NCI-H1436 treated with DMSO at 0.1 percent for 48 hours (cell line): ENCODE results near the gene APP.
"Not testable (repeated sequence)": the region's sequence is repeated elsewhere in the genome, so short reads cannot be mapped to it uniquely, and the experiment has no call there.

ENCODE experiments used
- DNase-seq: peaks from one replicate; lab custom pipeline; 2025; lab: John Stamatoyannopoulos, UW

APP gene

DNA sequence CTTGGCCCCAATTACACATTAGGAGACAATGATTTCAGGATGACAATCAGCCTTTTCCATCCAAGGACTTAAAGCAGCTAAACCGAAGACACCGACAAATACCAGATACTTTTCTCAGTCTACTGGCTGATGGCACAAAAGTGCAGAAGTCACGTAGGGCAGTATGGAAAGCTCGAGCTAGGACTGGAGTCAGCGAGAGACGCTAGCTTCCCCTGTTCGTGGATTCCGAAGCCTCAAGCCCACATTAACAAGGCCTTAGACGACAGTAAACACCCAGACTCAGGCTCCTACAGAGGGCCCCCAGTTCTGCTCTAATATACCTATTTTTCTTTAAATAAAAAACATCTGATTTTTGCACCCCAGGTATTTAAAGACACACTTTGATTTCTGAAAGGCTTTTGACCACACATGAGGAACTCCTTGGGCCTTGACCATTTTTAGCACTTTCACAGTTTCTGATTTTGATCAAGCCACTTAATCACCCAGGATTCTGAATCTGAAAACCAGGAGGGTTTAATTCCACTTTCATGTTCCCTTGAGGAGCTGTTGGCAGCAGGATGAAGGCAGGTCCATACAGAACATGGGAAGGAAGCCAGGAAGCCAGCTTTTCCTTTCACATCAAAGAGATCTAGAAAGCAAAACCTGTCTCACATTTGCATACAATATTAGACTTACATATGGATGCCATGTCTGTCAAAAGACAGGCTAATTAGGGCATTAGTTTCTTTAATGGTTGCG, 231.7 kb downstream of the APP start:
- no peak for DNase-seq

DNA sequence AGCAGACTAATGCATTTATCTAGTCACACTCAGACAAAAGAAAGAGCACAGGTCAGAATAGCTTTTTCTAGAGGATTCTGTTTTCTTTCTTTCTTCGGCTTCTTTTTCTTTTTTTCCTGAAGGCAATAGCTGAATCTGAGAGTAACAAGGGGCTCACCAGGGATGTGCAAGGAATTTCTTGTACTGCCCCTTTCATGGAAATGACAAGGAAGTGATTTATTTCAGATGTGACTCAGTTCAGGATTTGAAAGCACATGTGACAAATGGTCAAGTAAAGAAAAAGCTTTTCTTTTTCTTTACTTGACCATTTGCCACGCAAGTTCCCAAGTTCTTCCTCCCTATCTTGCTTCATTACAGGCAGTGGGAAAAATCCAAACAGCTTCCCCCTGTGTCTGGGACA, 233.8 kb downstream of the APP start:
- no peak for DNase-seq

DNA sequence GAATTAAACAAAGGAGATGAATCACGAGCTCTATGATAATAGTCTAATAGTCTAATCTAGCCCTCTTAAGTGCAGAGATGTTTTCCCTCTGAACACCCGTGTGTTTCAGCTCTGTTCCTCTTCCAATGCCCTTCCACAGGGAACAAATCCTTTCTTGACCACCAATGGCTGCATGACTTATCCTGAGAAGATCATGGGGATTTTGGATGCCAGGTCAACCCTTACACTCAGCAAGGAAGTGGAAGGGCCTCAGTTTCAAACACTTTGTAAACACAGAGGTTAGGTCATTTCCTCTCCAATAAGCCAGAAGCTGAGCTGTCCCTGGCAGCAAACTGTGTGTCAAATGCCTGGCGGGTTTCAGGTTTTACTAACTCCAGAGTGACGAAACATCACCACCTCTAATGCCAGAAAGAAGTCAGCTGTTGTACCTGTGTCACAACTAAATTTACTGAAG, 235.8 kb downstream of the APP start:
- DNase-seq = no peak

DNA sequence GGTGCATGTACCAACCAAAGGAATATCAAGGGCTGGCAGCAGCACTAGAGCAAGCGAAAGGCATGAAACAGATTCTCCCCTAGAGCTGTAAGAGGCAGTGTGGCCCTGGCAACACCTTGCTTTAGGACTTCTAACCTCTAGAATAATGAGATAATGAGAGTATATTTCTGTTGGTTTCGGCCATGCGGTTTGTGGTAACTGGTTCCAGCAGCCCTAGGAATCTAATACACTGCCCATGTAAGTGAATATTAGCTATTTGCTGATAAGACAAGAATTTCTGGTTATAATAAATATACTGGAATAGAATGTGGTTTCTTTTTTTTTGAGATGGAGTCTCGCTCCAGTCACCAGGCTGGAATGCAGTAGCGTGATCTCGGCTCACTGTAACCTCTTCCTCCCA, 236.4 kb downstream of the APP start:
- no peak for DNase-seq

DNA sequence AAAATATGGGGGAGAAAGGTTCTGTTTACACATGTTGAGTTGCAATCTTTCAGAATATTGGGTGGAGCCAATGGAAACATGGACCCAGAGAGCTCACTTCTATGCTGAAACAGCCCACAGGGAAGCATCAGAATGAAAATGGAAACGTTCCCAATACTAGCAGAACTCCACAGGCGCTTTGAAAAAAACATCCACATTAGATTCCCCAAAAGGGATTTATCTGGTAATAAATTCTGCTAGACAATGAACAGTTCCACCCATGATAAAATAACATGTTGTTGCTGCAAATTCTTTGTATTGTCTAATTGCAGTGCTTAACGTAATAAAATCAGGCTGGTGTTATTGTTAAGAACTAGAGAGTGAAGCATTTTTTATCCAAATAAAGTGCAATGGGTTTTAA, 238.8 kb downstream of the APP start:
- DNase-seq = no peak

DNA sequence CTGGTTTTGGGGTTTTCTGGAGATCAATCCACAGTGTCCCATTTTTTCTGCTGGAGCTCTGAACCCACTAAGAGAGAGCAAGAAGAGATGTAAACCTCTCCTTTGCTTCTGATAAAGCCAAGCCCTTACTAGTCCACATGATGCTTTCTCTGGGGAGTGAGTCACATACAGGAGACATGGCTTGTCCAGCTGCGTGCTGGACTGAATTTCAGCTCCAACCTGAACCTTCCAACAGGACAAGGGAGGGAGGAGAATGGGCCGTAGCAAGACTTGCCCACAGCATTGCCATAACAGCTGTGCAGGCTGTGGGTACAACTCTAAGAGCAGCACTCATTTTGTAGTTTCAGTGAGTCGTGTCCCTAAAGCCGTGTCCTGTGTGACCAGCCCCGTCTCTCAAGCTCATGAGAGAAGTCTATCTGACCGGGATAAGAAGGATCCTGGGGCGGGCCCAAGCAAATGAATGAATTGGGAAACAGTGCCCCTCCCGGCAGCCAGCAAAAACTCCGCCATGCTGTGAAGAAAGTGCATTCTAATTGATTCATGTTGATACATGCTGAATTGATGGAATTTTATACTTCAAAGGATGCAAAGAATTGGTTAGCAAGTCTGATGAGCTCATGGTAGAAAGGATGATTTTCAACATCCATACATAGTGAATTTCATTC, 240.6 kb downstream of the APP start:
- DNase-seq = no peak

DNA sequence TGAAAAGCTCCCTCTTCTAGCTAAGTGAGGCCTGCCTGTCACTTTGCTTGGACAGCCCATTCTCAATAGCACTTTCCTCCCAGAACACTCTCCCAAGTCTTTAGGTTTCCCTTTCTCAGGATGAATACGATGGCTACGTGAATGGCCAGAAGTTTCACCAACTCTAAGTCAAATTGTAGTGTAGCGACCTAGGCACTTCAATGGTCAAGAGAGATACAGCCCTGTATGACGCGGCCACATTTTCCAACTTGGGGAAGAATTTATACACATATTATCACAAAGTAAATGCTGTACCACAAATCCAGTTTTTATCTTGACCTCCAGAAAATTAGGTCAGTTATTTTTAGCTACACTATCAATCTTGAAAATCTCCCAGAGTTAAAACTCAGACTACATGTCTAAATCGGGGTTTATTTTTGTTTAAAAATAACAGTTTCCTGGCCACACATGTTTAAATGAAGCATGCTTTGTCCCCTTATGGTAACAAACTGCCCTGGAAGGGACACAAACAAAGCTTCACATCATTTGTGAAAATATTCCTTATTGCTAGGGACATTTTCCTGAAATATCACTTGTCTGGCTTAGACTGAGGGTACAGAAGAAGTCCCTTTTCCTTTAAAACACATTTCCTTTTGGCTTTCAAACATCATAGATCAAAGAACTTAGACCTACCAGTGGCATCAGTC, 243.2 kb downstream of the APP start:
- DNase-seq = no peak

DNA sequence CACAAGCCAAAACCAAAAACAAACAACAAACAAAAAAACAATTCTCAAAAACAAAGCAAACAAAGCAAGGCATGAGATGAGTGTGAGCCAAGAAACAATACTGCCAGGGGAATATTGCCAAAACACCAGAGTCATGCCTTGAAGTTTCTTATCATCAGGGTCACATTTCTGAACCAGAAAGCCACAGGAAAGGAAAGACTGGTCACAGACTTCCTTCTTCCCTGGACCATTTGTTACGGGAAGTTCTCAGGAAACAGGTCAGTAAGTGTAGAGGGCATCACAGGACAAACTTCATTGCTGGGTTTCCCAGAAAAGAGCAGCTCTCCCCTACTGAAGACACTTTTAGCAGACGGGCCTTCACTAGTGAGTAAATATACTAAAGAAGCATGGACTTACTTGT, 244.6 kb downstream of the APP start:
- DNase-seq = no peak

DNA sequence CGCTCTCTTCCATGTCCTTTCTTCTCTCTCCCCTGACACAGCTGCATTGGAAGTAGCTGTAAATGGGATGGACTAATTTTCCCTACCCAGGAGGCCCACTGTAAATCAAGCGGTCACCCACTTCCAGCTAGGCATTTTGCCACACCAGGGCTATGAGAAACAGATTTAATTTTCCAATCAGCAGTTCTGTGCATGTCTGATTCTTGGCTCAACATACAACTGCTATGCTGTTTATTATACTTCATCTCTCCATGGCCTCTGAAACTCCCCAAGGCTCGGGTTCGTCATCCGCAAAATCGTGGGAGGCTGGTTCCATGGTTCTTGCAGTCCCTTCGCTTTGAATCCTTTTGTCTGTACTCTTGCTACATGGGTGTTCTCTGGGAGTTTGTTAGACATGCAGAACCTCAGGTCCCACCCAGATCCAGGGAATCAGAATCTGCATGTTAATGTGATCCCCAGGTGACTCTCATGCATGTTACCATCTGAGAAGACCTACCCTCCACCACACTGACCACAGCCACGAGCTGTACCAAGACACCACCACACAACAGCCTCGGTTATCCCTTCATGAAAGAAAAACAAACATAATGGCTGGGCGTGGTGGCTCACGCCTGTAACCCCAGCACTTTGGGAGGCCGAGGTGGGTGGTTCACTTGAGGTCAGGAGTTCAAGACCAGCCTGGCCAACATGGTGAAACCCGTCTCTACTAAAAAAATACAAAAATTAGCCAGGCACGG, 245.3 kb downstream of the APP start:
- DNase-seq = no peak

DNA sequence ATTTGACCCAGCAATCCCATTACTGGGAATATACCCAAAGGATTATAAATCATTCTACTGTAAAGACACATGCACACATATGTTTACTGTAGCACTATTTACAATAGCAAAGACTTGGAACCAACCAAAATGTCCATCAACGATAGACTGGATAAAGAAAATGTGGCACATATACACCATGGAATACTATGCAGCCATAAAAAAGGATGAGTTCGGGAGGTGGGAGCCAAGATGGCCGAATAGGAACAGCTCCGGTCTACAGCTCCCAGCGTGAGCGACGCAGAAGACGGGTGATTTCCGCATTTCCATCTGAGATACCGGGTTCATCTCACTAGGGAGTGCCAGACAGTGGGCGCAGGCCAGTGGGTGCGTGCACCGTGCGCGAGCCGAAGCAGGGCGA, 252.4 kb downstream of the APP start:
- DNase-seq = not testable (repeated sequence)

DNA sequence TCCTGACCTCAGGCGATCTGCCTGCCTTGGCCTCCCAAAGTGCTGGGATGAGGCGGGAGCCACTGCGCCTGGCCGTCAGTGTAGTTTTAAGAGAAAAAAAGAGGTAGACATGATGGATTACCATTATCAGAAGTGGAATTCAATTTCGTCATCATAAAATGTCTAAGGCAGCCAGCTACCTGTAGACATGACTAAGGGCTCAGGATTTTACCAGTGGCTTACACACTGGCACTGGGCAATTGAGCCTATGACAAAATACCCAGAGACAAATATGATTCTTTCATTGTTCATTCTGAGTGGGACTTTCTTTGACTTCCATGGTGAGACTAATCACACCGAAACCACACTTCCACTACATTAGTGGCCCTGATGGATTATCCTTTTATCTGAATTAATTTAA, 254.3 kb downstream of the APP start:
- no peak for DNase-seq

DNA sequence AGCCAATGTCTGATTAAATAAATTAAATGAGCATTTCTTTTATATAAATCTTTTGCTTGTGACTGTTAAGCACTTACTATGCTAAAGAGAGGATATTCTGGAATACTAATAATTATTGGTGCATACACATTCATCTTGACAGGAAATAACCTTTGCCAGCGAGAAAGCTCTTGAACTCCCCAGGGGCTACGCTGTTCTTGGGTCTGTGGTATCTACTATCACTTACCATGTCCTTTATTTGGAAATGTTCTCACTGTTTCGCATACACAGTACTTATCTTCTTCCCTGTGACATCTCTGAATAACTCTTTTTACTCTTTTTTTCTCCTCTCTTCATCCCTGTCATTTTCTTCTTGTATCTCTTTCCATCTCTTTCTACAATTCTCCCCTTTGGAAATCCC, 257.1 kb downstream of the APP start:
- DNase-seq = no peak

DNA sequence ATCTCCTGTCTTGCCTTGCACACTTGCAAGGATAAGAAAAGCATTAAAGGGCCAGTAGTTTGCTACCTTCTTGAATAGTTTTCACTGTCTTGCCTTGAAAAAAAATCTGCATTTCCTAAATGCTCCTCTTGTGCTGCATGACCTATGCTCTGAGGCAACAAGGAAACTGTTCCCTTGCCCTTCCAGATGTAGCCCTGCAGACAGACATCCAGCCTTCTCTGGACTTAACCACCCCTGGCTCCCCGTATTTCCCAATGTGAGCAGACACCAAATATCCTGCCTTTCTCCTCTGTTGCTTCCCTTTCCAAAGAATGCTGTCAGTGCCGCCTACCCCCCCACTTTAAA, 258.2 kb downstream of the APP start:
- DNase-seq = no peak

DNA sequence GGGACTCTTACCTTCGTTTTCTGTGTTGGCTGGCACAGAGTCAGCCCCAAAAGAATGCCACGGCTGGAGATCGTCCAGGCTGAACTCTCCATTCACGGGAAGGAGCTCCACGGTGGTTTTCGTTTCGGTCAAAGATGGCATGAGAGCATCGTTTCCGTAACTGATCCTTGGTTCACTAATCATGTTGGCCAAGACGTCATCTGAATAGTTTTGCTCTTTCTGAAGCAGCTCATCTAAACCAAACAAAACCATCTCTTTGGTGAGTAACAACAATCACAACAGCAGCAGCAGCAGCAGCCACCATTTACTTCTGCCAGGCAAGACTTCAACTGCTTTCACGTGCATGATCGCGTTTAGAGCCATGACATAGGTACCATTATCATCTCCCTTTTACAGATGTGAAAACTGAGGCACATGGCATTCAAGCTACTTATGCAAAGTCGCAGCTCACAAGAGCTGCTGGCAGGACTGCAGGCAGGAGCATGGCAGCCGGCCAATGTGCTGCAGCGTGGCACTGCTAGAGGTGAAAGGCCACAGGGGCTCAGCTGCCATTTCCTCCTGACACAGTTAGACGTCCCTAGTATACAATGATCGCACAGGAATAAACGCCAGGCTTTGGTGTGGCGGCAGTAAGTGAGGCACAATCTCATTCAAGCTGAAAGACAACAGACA, 258.7 kb downstream of the APP start:
- DNase-seq = no peak

DNA sequence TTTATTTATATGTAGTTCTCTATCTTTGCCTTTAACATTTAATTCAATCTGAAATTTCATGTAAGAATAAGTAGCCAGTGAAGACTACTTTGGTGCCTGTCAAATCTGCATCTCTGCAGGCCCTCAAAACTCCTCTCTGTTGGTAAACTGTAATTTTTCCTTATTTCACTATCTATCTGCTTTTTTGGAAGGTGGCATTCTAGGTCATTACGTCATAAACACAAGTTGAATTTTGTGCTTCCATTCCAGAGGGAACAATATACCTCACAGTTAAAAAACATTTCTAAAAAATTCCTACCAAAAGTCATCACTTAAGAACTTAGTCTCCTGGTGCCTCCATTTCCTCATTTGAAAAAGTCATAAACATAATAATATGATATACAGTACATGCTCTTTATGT, 259.8 kb downstream of the APP start:
- no peak for DNase-seq

DNA sequence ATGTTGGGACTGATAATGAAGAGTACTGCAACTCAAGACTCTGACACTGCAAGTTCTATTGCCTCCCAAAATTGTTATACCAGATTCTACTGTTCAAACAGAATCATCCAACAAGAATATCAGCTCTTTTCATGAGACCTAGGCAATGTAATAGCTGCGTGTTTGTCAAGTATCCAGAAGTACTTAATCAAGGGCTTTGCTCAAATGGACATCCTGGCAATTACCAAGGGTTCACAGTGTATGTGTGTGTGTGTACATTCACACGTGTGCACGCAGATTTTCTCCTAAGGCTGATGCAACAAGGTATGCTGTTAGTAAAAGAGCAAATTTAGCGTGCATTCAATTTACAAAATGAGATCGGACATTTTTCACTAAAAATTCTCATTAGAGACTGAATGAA, 261.2 kb downstream of the APP start:
- DNase-seq = no peak

DNA sequence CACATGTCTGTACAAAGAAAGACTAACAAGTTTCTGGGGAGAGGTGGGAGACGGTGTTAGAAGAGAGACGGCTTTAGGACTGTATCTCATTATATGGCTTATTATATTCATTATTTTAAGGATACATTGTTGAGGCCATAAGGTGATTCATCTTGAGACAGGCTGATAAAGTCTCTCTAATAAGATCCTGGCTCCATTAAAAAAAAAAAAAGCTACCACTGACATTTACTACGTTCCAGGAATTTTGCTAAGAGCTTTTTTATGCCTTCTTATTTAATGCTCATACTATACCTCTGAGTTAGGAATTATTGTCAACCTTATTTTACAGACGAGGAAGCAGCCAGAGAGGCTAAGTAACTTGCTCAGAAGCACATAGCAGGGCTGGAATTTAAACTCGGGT, 262.1 kb downstream of the APP start:
- DNase-seq = no peak

DNA sequence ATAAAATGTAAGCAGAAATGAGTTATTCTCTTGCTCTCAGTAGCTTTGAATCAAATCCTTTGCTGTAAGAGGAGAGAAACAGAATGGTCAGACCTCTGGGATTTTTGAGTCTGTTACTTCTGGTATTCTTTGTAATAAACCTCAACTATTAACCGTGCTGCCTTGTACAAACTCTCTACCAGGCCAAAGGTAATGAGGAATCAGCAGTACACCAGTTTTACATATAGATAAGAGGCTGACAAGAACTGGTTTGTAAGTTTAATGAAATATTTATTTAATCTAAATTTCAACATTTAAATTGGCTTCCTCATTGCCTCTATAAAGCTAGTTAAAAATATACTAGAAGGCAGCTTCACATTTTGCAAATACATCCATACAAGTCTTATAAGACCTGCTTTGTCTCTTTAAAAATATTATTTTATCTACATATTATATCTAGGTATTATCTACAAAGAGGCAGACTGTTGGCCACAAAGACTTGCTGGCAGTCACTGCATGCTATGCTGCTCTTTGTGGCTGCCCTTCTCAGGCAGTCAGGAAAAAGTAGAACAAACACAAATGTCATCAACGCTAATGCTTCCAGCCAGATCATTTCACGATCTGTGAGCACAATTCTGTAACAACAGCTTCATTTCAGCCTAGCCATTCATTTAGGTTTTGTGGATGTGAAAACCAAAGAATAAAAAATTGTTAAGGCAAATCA, 262.8 kb downstream of the APP start:
- DNase-seq = no peak

DNA sequence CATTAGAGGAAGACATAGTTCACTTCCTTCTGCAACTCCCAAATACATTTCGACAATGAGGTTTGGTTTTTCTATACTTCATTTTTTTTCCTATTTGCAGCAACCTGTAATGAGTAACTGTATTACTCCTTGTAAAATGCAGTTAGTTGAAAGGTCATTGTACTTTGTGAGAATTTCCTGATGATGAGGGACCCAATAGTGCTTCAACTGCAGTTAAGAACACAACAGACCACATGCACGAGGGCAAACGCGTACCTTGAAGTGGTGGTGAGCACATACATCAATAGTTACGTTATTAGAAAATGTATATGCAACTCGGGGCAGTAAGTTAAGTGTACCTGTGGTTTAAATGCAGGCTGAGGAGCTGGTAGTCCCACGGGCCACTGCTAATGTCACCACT, 264.0 kb downstream of the APP start:
- no peak for DNase-seq

DNA sequence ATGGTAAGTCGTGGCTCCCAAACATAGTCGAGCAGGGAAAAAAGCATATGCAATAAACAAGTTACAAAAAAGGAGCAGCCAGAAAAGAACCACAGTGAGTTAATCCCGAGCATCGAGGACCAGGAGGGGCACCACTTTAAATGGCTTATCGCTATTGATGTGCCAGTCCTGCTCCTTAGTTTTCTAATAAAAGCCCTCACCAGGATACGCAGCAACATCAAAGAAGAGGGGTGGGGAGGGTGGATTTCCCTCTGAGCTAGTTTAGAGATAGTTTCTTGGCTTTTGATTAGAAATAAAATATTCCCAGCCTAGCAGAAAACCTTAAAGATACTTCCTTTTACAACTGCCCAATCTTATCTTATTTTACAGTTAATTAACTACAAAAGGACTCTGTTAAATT, 265.4 kb downstream of the APP start:
- no peak for DNase-seq

DNA sequence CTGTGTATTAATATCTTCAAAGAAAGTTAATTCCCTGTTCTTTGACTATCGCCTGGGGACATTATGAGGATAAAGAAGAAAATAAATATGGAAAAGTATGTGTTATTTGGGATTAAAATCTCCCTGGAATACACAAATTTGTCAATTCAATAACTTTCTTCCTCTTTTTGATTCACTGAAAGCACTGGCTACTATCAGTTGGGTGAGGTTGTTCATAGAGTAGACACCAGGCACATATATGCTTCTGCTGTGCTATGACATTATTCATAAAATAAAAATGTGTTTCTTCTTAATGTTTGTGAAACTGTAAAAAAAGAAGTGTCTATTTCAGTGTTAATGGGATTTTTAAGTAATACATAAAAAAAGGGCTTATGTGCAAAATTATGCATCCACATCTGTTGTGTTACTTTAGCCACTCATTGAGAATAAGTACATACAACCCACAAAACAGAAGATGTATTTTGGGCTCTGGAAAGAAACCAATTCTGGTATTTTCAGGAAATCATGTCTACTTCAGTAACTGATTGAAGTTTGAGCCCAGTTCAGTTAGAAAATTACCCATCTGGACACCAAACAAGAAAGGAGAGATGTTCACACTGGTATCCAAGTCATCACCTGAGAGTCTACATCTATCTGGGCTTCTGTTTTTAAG, 266.4 kb downstream of the APP start:
- DNase-seq = no peak
